GM12891 (cell line): ENCODE results near the gene CEP57.

Source experiments
- POLR2A ChIP-seq: IDR thresholded peaks from 2 replicates; pipeline ENCODE4 v1.6.1; 2011; ENCODE audit warnings: low read depth, low read length, control low read depth
- POLR2AphosphoS5 ChIP-seq: IDR thresholded peaks from 2 replicates; pipeline ENCODE4 v1.6.1; 2011; ENCODE audit warnings: low read depth, low read length, control low read depth

DNA sequence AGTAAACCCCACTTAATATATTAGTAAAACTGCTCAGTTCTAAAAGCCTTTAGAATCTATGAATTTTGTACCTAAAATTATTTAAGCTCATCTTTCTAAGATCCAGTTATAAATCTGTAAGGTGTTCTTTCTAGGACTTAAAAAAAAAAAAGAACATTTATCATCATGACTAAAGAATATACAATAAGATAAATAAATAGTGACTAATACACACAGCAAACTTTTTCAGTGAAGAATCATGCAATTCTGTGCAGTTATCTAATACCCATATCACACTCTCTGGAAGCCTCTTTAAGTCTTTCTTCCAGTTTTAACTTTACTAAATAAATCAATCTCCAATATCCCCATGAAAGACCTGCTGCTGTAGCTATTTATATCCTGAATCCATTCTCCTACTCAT is 59.8 kb downstream of the CEP57 start:
- TF ChIP-seq POLR2AphosphoS5, result no peak
- no peak for TF ChIP-seq POLR2A
